ENCODE measurements around the gene HSPA12B. TPM values are rescaled to one million over a fixed set of nuclear protein-coding genes. Genes with fewer than 3 reads are reported as not detected.

The HSPA12B gene
- total and polyA plus RNA-seq, 9 of the 15 experiments (the other 6 are each of a cell fraction or from before 2014, with no cell fraction given) = 0.03 to 0.07 TPM; not detected in 7

DNA sequence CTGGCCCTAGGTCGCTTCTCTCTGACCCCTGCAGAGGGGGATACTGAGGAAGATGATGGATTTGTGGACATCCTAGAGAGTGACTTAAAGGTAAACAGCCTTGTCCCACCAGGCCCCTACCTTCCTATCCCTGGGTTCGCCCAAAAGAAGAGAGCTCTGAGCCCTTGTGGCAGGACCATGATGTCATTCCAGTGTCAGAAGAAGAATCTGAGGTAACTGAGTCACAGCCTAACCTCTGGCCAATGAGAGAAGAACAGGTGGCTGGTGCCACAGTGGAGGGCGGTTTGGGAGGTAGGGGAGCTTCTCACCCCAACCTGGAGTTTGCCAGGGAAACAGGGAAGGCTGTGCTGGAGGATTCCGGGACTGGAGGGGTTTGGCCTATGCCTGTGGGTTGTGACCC is 68.8 kb downstream of the HSPA12B start:
- H3K4me1 ChIP-seq (replicated peaks in 1 of 2; ENCODE audit: control insufficient read depth in 2 of 2, insufficient read depth in 2 of 2, low read length in 2 of 2) = peaks cover 22 to 44% of the 10 kb centered on the region in 2 experiments; a peak in 4 of 5 replicates
- no peak for FAIRE-seq
- no peak overlapping the region for H3K27ac ChIP-seq (ENCODE audit: extremely low read depth, low read depth, low read length)
- ChIA-PET POLR2A (interaction anchor here (0.7 to 1.6 kb wide), 2 partner anchors 19 to 60 kb away, joined by 3 to 4 read pairs; partner anchors contain the start of gene AP5S1), CTCF (ENCODE audit: low intra/inter-chr PET ratio) (no interaction called here)
- peak overlapping the region in 1 of 2 experiments; percentile 45; a peak in 1 of 4 replicates for H3K9ac ChIP-seq (ENCODE audit: insufficient read depth in 1 of 2, low read depth in 2 of 2, low read length in 2 of 2)
- no peaks in the 10 kb centered on the region for H3K9me1 ChIP-seq (ENCODE audit: control insufficient read depth, insufficient read depth, low read length)
- peaks cover 12% of the 10 kb centered on the region; the same call in 2 of the 3 replicates for H3K79me2 ChIP-seq (ENCODE audit: control insufficient read depth, insufficient read depth, low read length)
- no peaks in the 10 kb centered on the region for H3K27me3 ChIP-seq (ENCODE audit: control insufficient read depth in 2 of 2, insufficient read depth in 2 of 2, low read length in 2 of 2)
- no peak overlapping the region for H3K4me2 ChIP-seq (ENCODE audit: insufficient read depth, low read length)
- no peak overlapping the region for H2AFZ ChIP-seq (ENCODE audit: low read depth, low read length)
- WGBS (ENCODE audit: insufficient coverage, low coverage, missing lambda C conversion rate) = 70% methylated on average over 4 of the region's 4 CpGs
- no peak for DNase-seq (ENCODE audit: extremely low read depth in 1 of 4, low spot score in 3 of 4)
- no peaks in the 10 kb centered on the region for H4K20me1 ChIP-seq (replicated peaks; ENCODE audit: control insufficient read depth, insufficient read depth, low read length)
- H3K4me3 ChIP-seq = no peak overlapping the region
- ATAC-seq = no peak
- no peaks in the 10 kb centered on the region for H3K9me3 ChIP-seq (replicated peaks; ENCODE audit: control insufficient read depth, insufficient read depth, low read depth, low read length)
- in situ Hi-C loops (cut with MboI) (no loop called here), intact Hi-C loops (cut with micrococcal nuclease) (no loop called here)
- H3K36me3 ChIP-seq (ENCODE audit: control insufficient read depth, insufficient read depth, low read length) = peaks cover 70% of the 10 kb centered on the region; the same call in 2 of the 3 replicates
- BruUV-seq (replicated peaks) = no TSS peak
- TF ChIP-seq SRSF1 (IDR thresholded peaks at IDR 0.05; ENCODE audit: low read depth, low read length) = no peak
- TF ChIP-seq BRF1 (IDR thresholded peaks at IDR 0.05; ENCODE audit: borderline replicate concordance, extremely low read depth, insufficient read length) = no peak
- no peak for TF ChIP-seq E2F5 (CRISPR knock-in tag; IDR thresholded peaks at IDR 0.05)
- no peak for TF ChIP-seq GATA2 (CRISPR knock-in tag; IDR thresholded peaks at IDR 0.05)
- TF ChIP-seq DPF2 (IDR thresholded peaks at IDR 0.05) = no peak
- TF ChIP-seq, protein P1, sequence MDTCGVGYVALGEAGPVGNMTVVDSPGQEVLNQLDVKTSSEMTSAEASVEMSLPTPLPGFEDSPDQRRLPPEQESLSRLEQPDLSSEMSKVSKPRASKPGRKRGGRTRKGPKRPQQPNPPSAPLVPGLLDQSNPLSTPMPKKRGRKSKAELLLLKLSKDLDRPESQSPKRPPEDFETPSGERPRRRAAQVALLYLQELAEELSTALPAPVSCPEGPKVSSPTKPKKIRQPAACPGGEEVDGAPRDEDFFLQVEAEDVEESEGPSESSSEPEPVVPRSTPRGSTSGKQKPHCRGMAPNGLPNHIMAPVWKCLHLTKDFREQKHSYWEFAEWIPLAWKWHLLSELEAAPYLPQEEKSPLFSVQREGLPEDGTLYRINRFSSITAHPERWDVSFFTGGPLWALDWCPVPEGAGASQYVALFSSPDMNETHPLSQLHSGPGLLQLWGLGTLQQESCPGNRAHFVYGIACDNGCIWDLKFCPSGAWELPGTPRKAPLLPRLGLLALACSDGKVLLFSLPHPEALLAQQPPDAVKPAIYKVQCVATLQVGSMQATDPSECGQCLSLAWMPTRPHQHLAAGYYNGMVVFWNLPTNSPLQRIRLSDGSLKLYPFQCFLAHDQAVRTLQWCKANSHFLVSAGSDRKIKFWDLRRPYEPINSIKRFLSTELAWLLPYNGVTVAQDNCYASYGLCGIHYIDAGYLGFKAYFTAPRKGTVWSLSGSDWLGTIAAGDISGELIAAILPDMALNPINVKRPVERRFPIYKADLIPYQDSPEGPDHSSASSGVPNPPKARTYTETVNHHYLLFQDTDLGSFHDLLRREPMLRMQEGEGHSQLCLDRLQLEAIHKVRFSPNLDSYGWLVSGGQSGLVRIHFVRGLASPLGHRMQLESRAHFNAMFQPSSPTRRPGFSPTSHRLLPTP (IDR thresholded peaks at IDR 0.05; ENCODE audit: borderline replicate concordance, extremely low read depth, insufficient read length) = no peak
- TF ChIP-seq, protein P2, sequence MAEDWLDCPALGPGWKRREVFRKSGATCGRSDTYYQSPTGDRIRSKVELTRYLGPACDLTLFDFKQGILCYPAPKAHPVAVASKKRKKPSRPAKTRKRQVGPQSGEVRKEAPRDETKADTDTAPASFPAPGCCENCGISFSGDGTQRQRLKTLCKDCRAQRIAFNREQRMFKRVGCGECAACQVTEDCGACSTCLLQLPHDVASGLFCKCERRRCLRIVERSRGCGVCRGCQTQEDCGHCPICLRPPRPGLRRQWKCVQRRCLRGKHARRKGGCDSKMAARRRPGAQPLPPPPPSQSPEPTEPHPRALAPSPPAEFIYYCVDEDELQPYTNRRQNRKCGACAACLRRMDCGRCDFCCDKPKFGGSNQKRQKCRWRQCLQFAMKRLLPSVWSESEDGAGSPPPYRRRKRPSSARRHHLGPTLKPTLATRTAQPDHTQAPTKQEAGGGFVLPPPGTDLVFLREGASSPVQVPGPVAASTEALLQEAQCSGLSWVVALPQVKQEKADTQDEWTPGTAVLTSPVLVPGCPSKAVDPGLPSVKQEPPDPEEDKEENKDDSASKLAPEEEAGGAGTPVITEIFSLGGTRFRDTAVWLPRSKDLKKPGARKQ (CRISPR knock-in tag; IDR thresholded peaks at IDR 0.05) = no peak
- TF ChIP-seq ZNF511 (CRISPR knock-in tag; IDR thresholded peaks at IDR 0.05) = no peak
- no peak for TF ChIP-seq ZBTB43 (CRISPR knock-in tag; IDR thresholded peaks at IDR 0.05)
- TF ChIP-seq DDX20 (tag; IDR thresholded peaks at IDR 0.05; ENCODE audit: low read depth) = no peak
- TF ChIP-seq SMAD4 (CRISPR knock-in tag; conservative IDR thresholded peaks at IDR 0.05) = no peak
- TF ChIP-seq SRF (CRISPR knock-in tag; IDR thresholded peaks at IDR 0.05) = no peak
- TF ChIP-seq NR1H2 (CRISPR knock-in tag; IDR thresholded peaks at IDR 0.05) = no peak
- TF ChIP-seq RFX7 (CRISPR knock-in tag; IDR thresholded peaks at IDR 0.05) = no peak

Measured in K562 (cell line).